Measurements from ENCODE around the gene PRKCB.

DNA sequence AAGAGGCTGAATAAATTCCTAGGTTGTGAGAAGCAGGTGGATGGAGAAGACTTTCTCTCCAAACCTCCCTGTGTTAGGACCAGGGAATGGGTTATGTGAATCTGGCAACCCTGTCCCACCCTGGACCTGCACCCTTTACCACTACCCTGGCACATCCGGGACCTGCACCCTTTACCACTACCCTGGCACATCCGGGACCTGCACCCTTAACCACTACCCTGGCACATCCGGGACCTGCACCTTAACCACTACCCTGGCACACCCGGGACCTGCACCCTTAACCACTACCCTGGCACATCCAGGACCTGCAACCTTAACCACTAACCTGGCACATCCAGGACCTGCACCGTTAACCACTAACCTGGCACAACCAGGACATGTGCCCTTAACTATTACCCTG is 213.3 kb downstream of the PRKCB start:
- TF ChIP-seq EZH2 (IDR thresholded peaks at IDR 0.05; ENCODE audit: borderline replicate concordance, low read length), result no peak
- TF ChIP-seq, protein P1, sequence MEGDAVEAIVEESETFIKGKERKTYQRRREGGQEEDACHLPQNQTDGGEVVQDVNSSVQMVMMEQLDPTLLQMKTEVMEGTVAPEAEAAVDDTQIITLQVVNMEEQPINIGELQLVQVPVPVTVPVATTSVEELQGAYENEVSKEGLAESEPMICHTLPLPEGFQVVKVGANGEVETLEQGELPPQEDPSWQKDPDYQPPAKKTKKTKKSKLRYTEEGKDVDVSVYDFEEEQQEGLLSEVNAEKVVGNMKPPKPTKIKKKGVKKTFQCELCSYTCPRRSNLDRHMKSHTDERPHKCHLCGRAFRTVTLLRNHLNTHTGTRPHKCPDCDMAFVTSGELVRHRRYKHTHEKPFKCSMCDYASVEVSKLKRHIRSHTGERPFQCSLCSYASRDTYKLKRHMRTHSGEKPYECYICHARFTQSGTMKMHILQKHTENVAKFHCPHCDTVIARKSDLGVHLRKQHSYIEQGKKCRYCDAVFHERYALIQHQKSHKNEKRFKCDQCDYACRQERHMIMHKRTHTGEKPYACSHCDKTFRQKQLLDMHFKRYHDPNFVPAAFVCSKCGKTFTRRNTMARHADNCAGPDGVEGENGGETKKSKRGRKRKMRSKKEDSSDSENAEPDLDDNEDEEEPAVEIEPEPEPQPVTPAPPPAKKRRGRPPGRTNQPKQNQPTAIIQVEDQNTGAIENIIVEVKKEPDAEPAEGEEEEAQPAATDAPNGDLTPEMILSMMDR (conservative IDR thresholded peaks at IDR 0.05 in 1 of 2, IDR thresholded peaks at IDR 0.05 in 1 of 2; ENCODE audit: extremely low read depth in 1 of 2, insufficient read depth in 1 of 2, low read depth in 1 of 2, low read length in 2 of 2), result no peak
